ENCODE measurements around the gene BTBD9. TPM values are rescaled to one million over a fixed set of nuclear protein-coding genes. Genes with fewer than 3 reads are reported as not detected.

The BTBD9 gene
- total RNA-seq, 1 donor from 2014 or later, result 24.1 TPM

DNA sequence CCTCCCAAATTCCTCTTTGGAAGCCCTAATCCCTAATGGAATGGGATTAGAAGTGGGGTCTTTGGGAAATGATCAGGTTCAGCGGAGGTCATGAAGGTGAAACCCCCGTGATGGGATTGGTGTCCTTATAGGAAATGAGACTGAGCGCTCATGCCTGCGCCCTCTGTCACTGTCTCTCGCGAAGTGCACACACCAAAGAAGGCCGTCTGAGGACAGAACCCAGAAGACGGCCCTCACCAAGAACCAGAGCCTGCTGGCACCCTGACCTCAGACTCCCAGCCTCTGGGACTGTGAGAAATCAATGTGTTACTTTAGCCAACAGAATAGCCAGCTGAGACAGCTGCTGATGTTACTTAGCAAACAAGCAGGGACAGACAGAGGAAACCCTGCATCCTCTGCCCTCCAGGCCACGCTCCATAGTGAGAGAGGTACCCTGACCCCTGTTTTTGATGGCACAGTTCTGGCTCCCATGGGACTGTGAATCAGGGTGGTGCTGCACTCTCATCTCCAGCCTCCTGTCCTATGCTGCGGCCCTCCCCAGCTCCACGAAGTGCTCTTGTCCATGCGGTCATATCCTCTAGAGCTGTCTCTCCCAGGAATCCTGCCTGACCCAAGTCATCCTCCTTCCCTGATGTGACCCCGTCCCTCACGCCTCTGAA, 450.9 kb downstream of the BTBD9 start:
- intact Hi-C loops (cut with DNase I), result no loop called here
- Histone ChIP-seq H3K36me3 (no peaks in the 10 kb centered on the region), H3K4me3 (no peak overlapping the region), H3K9me3 (no peaks in the 10 kb centered on the region), H3K27ac (no peak overlapping the region), H3K4me1 (no peaks in the 10 kb centered on the region), H3K27me3 (no peaks in the 10 kb centered on the region)
- peak in 1 of 2 donors; percentile 62 for DNase-seq (ENCODE audit: extremely low spot score in 2 of 2)
- no peak for TF ChIP-seq POLR2AphosphoS5 (IDR thresholded peaks at IDR 0.05; ENCODE audit: insufficient read depth in 1 of 2, low read depth in 1 of 2)
- TF ChIP-seq POLR2A (IDR thresholded peaks at IDR 0.05), result no peak
- TF ChIP-seq CTCF (IDR thresholded peaks at IDR 0.05), result no peak

DNA sequence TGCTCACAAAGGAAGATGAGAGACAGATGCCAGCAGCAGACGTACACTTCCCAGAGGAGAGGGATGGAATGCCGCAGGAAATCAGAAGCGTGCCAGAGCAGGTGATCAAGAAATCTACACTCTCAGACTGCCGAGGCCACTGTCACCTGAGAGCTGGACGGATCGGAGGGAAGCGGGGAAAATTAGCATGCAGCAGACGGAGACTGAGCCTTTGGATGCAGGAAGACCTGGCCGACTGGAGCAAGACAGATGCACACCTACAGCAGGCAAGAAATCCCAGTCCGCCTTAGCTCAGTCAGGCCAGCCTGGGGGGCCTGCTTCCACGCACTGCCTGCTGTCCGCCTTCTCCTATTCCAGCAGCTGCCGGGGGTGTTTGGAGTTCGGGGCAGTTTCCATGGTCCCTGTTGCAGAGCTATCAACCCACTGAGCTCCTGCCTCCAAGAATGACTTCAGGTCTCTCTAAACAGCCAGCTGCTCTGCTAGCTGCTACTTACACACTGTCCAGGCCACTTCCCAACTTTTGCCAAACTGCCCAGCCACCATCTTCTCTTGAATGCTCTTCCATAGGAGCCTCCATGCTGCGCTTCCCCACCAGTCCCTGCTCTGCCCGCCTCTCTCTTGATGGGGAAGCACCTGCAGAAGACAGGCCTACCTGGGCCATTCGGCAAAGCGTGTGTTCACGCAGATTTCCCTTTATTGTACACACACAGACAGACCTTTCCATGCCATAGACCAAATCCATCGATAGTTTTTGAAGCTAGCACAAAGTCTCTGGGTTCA, 451.7 kb downstream of the BTBD9 start:
- Histone ChIP-seq H3K4me3 (no peak overlapping the region), H3K27ac (no peak overlapping the region), H3K9me3 (no peaks in the 10 kb centered on the region), H3K36me3 (no peaks in the 10 kb centered on the region), H3K4me1 (no peaks in the 10 kb centered on the region), H3K27me3 (no peaks in the 10 kb centered on the region)
- intact Hi-C loops (cut with DNase I), result no loop called here
- TF ChIP-seq POLR2AphosphoS5 (IDR thresholded peaks at IDR 0.05; ENCODE audit: insufficient read depth in 1 of 2, low read depth in 1 of 2), result no peak
- no peak for TF ChIP-seq POLR2A (IDR thresholded peaks at IDR 0.05)
- no peak for TF ChIP-seq CTCF (IDR thresholded peaks at IDR 0.05)
- DNase-seq (ENCODE audit: extremely low spot score in 2 of 2), result peak in 1 of 2 donors; percentile 81

DNA sequence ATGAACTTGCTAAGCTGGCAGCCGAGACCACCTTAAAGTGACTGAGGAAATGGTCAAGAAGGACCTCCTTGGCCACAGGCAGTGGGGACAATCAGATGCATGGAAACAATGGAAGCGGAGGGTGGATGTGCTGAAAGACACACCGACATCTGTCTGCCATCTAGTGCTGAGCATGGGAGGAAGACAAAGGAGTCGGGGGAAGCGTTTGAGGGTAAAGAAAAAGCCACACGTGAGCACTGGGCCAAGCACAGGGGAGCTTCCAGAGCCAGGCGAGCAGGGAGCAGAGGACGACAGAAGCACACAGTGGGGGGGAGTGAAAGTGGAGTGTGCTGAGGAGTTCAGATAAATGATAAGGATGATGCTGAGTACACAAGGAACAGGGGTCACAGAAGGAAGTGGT, 452.4 kb downstream of the BTBD9 start:
- TF ChIP-seq POLR2A (IDR thresholded peaks at IDR 0.05) (no peak), POLR2AphosphoS5 (IDR thresholded peaks at IDR 0.05; ENCODE audit: insufficient read depth in 1 of 2, low read depth in 1 of 2) (no peak), CTCF (IDR thresholded peaks at IDR 0.05) (no peak)
- Histone ChIP-seq H3K4me1 (no peaks in the 10 kb centered on the region), H3K27ac (no peak overlapping the region), H3K9me3 (no peaks in the 10 kb centered on the region), H3K27me3 (no peaks in the 10 kb centered on the region), H3K4me3 (no peak overlapping the region), H3K36me3 (no peaks in the 10 kb centered on the region)
- DNase-seq (ENCODE audit: extremely low spot score in 2 of 2), result peak in 1 of 2 donors; percentile 49
- intact Hi-C loops (cut with DNase I), result no loop called here

DNA sequence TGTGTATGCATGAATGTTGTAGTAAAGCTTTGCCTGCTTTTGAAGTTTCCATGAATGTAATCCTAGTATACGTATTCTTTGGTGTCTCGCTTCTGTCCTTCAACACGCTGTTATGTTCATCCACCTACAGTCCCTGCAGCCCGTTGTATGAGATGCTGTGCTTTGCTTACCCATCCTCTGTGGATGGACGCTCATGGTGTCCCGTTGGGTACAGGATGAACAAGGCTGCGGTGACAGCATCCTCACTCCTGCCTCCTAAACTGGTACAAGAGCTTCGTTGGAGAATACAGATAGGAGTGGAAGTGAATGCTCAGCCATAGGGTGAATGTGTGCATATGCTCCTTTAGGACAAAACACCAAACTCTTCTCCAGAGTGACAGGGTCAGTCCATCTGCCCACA, 454.0 kb downstream of the BTBD9 start:
- H3K4me3 ChIP-seq, result no peak overlapping the region
- TF ChIP-seq POLR2AphosphoS5 (IDR thresholded peaks at IDR 0.05; ENCODE audit: insufficient read depth in 1 of 2, low read depth in 1 of 2), result no peak
- no peak for TF ChIP-seq POLR2A (IDR thresholded peaks at IDR 0.05)
- TF ChIP-seq CTCF (IDR thresholded peaks at IDR 0.05), result no peak
- no peaks in the 10 kb centered on the region for H3K9me3 ChIP-seq

GRCh38 chr6:38185244-38185643, 454.5 kb downstream of the BTBD9 start:
- Histone ChIP-seq H3K4me1 (no peaks in the 10 kb centered on the region), H3K36me3 (no peaks in the 10 kb centered on the region), H3K27ac (no peak overlapping the region), H3K9me3 (no peaks in the 10 kb centered on the region), H3K4me3 (no peak overlapping the region), H3K27me3 (no peaks in the 10 kb centered on the region)
- TF ChIP-seq CTCF (IDR thresholded peaks at IDR 0.05) (no peak), POLR2AphosphoS5 (IDR thresholded peaks at IDR 0.05; ENCODE audit: insufficient read depth in 1 of 2, low read depth in 1 of 2) (no peak), POLR2A (IDR thresholded peaks at IDR 0.05) (no peak)
- intact Hi-C loops (cut with DNase I), result no loop called here
- DNase-seq (ENCODE audit: extremely low spot score in 2 of 2), result no peak

More for the DNA sequence above, 454.0 kb downstream of the BTBD9 start:
- Histone ChIP-seq H3K36me3 (no peaks in the 10 kb centered on the region), H3K4me1 (no peaks in the 10 kb centered on the region), H3K27ac (no peak overlapping the region), H3K27me3 (no peaks in the 10 kb centered on the region)
- DNase-seq (ENCODE audit: extremely low spot score in 2 of 2), result peak in 1 of 2 donors; percentile 44
- intact Hi-C loops (cut with DNase I), result no loop called here

All from vagina (tissue), 2 donors.